Left ventricle myocardium superior (tissue), 1 donor: ENCODE results near the gene SRSF10. TPM values are rescaled to one million over a fixed set of nuclear protein-coding genes. Genes with fewer than 3 reads are reported as not detected.
"Not testable (repeated sequence)": the region's sequence is repeated elsewhere in the genome, so short reads cannot be mapped to it uniquely, and the experiment has no call there.

Source experiments
- ATAC-seq: fragments of 200-7000 bp; cut with Tn5 transposase; one replicate; pipeline ENCODE4 v1.9.1; 2020; ENCODE audit warnings: mild to moderate bottlenecking, moderate library complexity
- DNase-seq: peaks from one replicate; pipeline ENCODE4 v3.0.0-alpha.2; 2020
- intact Hi-C: fragments of 100-400 bp; cut with micrococcal nuclease; formaldehyde crosslinking; loops from one replicate; pipeline ENCODE4 v1.11.0; 2022
- total RNA-seq: library from RNA; stranded (reverse); fragmentation: NEBNext Ultra II Directional; extraction: Animal tissue kit (Norgen Biotek cat#: 25700); gene quantifications from one replicate; pipeline ENCODE4 v1.2.1, GENCODE V29; 2021
- donor health status: DM: no; HTN: yes; CAD: no; lungs with severe emphysema.

The SRSF10 gene
- total RNA-seq, 1 donor from 2014 or later, result 57.6 TPM

GRCh38 chr1:23960291-23961020 is 19.7 kb downstream of the SRSF10 start:
- ATAC-seq, result peak; percentile 4
- no peak for DNase-seq
- intact Hi-C loops, result no loop called here

DNA sequence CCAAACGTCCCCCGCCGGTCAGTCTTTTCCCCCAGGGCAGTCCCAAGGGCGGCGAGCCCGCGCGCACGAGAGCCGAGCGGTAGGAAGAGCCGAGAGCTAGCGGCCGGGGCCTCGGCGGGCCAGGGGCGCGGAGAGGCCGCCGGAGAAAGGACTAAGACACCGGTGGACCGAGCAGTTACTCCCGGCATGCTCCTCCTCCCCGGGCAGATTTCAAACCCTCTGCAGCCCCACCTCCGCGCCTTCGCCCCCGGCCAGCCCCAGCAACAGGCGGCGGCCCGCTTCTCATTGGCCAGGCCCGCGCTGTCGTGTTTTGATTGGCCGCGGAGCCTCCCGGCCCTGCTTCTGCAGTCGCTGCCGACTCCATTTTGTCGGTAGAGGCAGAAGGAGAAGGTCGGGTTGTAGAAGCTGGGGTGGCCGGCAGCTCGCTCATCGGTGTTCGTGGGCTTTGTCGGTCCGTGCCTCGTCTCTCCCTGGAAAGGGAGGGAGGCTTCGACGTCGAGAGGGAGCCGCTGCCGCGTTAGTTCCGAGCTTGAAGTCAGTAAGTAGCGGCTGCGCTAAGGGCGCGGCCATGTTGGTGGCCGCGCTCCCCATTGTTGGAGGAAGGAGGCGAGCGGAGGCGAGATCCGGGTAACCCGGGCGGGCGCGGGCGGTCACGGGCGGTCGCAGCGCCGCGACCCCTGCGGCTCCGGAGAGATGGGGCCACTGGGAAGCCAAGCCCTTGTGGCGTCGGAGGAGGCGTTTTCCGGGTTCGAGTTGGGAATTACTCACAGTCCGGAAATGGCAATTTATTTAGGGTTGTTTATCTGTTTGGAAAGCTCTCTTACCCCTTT is 20.5 kb downstream of the SRSF10 start, which contains the start of gene PNRC2:
TSS of gene PNRC2 (plus strand) at position 368 of the 830 bp plus-strand sequence. CDS start 1,630 bp downstream, outside the sequence.
- intact Hi-C loops, result loop anchor here (5.0 kb wide), 1 partner anchor 68 kb away; no protein-coding TSS in a partner anchor
- ATAC-seq (peak; percentile 96), DNase-seq (peak; percentile 98)

GRCh38 chr1:23958810-23959460 is 21.2 kb downstream of the SRSF10 start:
- DNase-seq, result peak; percentile 85
- ATAC-seq, result peak; percentile 77
- intact Hi-C loops, result loop anchor here (5.0 kb wide), 1 partner anchor 68 kb away; no protein-coding TSS in a partner anchor

GRCh38 chr1:23958040-23958809 is 21.9 kb downstream of the SRSF10 start:
- DNase-seq, ATAC-seq: not testable (repeated sequence)
- intact Hi-C loops, result loop anchor here (5.0 kb wide), 1 partner anchor 69 kb away; no protein-coding TSS in a partner anchor

DNA sequence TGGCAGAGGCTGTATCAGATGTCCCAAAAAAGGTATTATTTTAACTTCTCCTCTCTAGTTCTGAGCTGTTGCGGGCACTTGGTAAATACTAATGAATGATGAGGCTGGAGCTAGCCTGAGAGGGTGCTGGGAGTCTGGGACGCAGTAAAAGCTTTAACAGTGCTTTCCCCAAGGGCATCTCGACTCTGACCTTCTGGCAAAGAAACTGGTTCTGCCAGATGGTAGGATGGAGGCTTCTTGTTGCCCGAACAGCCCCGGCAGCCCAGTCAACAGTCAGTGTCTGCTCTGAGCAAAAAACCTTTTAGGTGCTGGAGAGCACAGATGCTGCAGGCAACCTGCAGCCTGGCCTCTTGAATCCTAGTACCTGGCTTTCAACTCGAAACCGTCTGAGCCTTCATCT is 23.0 kb downstream of the SRSF10 start:
- ATAC-seq, result no peak
- intact Hi-C loops, result loop anchor here (5.0 kb wide), 1 partner anchor 70 kb away; no protein-coding TSS in a partner anchor
- no peak for DNase-seq

GRCh38 chr1:23953020-23953419 is 27.1 kb downstream of the SRSF10 start:
- no peak for DNase-seq
- intact Hi-C loops, result no loop called here
- ATAC-seq, result no peak

DNA sequence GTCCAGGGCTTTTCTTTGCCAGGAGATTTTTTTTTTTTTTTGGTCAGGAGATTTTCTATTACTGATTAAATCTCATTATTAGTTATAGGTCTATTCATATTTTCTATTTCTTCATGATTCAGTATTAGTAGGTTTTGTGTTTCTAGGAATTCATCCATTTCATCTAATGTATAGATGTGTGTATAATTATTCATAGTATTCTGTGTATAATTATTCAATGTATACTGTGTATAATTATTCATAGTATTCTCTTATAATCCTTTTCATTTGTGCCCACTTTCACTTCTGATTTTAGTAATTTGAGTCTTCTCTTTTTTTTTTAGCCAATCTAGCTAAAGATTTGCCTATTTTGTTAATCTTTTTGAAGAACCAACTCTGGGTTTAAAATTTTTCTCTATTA is 32.8 kb downstream of the SRSF10 start:
- no peak for DNase-seq
- intact Hi-C loops, result no loop called here
- ATAC-seq, result no peak

DNA sequence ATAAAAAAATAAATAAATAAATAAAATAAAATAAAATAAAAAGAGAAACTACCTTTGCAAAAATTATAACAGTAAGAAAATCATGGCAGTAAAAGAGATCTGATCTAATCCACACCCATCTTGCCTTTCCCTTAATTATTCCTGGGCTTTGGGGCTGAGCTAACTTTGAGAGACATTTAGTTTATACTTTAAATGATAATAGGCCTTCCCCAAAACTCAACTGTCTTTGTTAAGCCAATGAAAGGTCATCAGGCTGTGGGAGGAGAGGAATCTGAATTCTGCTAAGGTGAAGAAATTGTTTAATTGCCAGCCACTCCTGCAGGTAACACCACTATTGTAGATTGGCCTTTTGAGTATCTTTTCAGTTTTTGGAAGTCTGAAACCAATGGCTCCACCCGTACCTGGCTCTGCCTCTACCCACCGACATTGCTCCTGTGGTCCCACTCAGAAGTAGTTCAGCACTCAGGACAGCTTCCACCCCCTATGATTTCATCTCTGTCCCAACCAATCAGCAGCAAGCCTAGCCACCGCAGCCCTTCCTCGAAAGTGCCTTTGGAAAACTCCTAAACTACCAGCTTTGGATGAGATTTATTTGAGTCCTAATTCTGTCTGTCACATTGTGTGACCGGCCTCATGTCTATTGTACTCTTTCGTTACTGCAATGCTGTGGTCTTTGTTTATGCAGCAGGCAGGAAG is 43.5 kb downstream of the SRSF10 start:
- ATAC-seq (no peak), DNase-seq (no peak)
- intact Hi-C loops, result no loop called here

GRCh38 chr1:23931491-23931880 is 48.6 kb downstream of the SRSF10 start:
- DNase-seq, result no peak
- no peak for ATAC-seq
- intact Hi-C loops, result no loop called here

DNA sequence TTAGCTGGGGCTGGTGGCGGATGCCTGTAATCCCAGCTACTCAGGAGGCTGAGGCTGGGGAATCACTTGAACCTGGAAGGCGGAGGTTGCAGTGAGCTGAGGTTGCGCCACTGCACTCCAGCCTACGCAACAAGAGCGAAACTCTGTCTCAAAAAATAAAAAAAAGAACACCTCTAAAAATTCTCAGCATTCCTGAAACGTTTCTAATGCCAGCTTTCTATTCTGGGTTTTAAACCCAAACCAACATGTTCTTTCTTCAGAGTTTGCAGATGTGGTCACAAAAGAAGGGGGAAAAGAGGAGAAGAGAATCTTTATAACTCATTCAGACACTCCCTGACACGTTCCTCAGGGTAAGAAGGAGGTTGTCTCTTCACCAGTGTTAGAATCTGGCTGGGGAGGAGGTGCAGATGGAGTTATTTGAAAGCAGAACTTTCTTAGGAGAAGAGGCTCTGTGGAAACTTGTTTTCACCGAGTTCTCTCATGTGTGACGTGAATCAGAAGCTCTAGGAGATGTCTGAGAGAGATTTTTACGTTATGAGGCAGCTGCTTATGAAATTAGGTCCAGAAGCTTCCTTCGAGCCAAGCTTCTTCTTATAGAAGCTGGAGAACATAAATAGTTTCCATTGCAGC is 49.2 kb downstream of the SRSF10 start:
- intact Hi-C loops, result no loop called here
- no peak for ATAC-seq
- DNase-seq, result no peak

DNA sequence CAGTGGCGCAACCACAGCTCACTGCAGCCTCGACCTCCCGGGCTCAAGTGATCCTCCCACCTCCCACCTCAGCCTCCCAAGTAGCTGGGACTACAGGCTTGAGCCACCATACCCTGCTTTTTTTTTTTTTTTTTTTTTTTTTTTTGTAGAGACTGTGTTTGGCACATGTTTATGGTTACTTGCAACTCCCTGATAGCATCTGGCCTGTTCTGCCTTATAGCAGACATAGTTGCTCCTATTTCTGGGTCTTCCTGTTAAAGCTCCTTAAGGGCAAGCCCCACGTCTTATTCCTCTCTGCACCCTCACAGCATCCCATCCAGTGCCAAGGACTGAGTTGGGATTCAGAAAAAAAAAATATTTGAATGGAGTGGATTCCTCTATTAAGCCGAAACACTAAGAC is 49.9 kb downstream of the SRSF10 start:
- ATAC-seq, result no peak
- intact Hi-C loops, result no loop called here
- DNase-seq, result no peak

DNA sequence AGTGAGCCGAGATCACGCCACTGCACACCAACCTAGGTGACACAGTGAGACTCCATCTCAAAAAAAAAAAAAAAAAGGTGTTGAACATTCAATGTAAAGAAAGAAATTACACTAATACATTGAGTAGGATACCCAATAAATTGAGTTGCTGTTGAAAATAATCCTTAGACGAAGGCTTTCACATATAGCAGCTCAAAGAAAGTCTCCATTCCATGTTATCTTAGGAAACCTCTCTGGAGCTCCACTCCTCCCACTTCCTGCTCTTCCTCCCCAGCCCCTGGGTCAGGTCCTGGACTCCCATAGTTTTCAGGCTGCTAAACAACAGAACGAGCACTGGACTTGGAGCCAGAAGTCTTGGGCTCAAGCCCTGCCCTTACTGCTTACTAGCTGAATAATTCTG is 51.3 kb downstream of the SRSF10 start:
- ATAC-seq (no peak), DNase-seq (no peak)
- intact Hi-C loops, result no loop called here

DNA sequence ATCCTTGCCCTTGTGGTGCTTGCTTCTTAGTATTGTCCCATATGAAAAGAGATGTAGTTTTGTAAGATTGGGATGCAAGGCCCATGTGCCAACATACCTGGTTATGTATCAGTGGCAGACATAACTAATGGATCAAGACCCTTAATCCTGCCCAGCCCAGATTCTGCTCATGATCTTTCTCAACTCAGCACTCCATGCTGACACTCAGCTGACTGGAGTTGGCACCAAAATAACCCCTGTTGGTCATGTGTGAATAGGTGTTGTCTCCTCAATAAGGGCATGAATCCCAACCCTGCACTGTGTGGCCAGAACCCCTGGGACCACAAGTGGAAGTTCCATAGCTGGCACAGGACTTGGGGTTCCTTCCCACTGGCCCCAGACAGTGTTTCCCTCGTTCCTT is 53.0 kb downstream of the SRSF10 start:
- no peak for ATAC-seq
- DNase-seq, result no peak
- intact Hi-C loops, result no loop called here

GRCh38 chr1:23925279-23925678 is 54.8 kb downstream of the SRSF10 start:
- intact Hi-C loops, result no loop called here
- DNase-seq (no peak), ATAC-seq (no peak)

DNA sequence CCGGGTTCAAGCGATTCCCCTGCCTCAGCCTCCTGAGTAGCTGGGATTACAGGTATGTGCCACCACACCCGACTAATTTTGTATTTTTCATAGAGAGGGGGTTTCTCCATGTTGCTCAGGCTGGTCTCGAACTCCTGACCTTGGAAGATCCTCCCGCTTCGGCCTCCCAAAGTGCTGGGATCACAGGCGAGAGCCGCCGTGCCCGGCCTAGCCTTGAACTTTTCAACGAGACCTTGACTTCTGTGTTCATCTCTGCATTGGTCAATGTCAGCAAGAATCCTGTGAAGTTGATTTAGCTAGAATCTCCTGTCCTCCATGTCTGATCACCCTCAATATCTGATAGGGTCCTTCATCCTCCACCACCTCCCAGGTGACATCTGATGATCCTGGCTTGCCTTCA is 55.5 kb downstream of the SRSF10 start:
- ATAC-seq (no peak), DNase-seq (no peak)
- intact Hi-C loops, result no loop called here

DNA sequence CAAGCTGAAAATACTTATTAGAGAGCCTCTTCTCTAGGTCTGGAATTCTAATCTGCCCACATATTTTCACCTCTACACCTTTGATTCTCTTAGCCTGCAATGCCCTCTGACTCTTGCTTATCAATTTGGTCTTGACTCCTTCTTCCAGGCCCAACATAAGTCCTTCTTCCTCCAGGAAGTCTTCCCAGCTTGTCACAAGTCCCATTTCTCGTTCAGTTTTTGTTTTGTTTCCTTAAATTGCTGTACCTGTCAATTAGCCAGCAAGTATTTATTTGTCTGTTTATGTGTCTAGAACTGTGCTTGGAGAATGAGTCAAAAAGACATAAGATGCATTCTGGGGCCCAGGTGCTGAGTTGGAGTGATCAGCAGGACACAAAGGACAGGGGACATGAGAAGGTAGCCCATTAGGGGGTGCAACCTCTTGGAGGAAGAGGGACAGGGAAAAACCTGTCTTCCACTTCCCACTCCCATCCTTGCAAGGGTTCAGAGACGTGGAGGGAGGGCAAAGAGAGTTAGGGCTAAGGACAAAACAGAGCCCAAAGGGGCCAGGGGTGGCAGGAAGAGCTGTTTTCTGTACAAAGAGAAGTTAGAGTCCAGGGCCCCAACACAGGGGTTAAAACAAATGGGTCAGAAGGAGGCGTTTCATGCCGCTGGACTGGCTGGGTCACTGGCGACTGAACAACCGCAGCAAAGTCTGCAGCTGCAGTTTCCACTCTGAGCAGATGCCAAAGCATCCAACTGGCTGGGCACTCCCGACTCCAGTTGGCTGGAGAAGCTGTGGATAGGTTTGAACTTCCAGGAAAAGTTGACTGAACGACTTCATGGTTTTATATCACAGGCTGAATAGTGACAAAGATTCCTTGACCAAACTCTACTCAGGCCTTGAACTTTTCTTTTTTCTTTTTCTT is 56.3 kb downstream of the SRSF10 start:
- intact Hi-C loops, result no loop called here
- ATAC-seq, result no peak

GRCh38 chr1:23922321-23922943 is 57.7 kb downstream of the SRSF10 start:
- DNase-seq (no peak), ATAC-seq (no peak)
- intact Hi-C loops, result no loop called here

More for the DNA sequence above, 56.3 kb downstream of the SRSF10 start:
- no peak for DNase-seq
